BE2C (cell line): ENCODE measurements around the gene INTS3.
A peak's percentile ranks its signal among the peaks of the same experiment; 100 is the strongest.

ENCODE experiments used
- DNase-seq: peaks from one replicate; pipeline ENCODE4 v3.0.0-alpha.2; 2020
- H3K27me3 ChIP-seq: fragments of 250-450 bp; sonication (Bioruptor Pico); 2 replicates; pipeline ENCODE4 v1.5.1; 2020; ENCODE audit warnings: mild to moderate bottlenecking
- H3K36me3 ChIP-seq: fragments of 250-450 bp; sonication (Bioruptor Pico); 2 replicates; pipeline ENCODE4 v1.5.1; 2020; ENCODE audit warnings: mild to moderate bottlenecking
- H3K4me1 ChIP-seq: fragments of 250-450 bp; sonication (Bioruptor Pico); 2 replicates; pipeline ENCODE4 v1.5.1; 2020
- H3K4me3 ChIP-seq: 2 replicates; pipeline ENCODE4 v1.5.1; 2011; ENCODE audit warnings: low read depth, low read length
- H3K9me3 ChIP-seq: fragments of 250-450 bp; sonication (Bioruptor Pico); 2 replicates; pipeline ENCODE4 v1.5.1; 2020
- CTCF ChIP-seq: IDR thresholded peaks from 2 replicates; pipeline ENCODE4 v1.5.1; 2012; ENCODE audit warnings: mild to moderate bottlenecking, low read depth, low read length

The INTS3 gene

GRCh38 chr1:153688736-153689328 is 39.0 kb upstream of the INTS3 start:
- Histone ChIP-seq H3K4me3 (no peak overlapping the region), H3K27me3 (no peaks in the 10 kb centered on the region), H3K9me3 (no peaks in the 10 kb centered on the region), H3K4me1 (0 out of 2 replicates have a peak, but pooled peaks cover 2% of the 10 kb centered on the region), H3K36me3 (no peaks in the 10 kb centered on the region)
- DNase-seq, result no peak
- no peak for TF ChIP-seq CTCF

GRCh38 chr1:153693466-153693865 is 34.4 kb upstream of the INTS3 start:
- no peak for DNase-seq
- no peak overlapping the region for H3K4me3 ChIP-seq
- peaks cover 19% of the 10 kb centered on the region for H3K4me1 ChIP-seq
- no peaks in the 10 kb centered on the region for H3K27me3 ChIP-seq
- TF ChIP-seq CTCF, result no peak
- H3K9me3 ChIP-seq, result no peaks in the 10 kb centered on the region
- no peaks in the 10 kb centered on the region for H3K36me3 ChIP-seq

- DNase-seq, result no peak
- no peaks in the 10 kb centered on the region for H3K36me3 ChIP-seq
- TF ChIP-seq CTCF, result no peak
- no peaks in the 10 kb centered on the region for H3K27me3 ChIP-seq
- H3K4me3 ChIP-seq, result no peak overlapping the region
- no peaks in the 10 kb centered on the region for H3K9me3 ChIP-seq
- H3K4me1 ChIP-seq, result peaks cover 29% of the 10 kb centered on the region
Measured at GRCh38 chr1:153696741-153697140, 31.1 kb upstream of the INTS3 start.

GRCh38 chr1:153697191-153698019 is 30.4 kb upstream of the INTS3 start:
- peak; percentile 76 for DNase-seq
- no peaks in the 10 kb centered on the region for H3K27me3 ChIP-seq
- no peaks in the 10 kb centered on the region for H3K9me3 ChIP-seq
- H3K4me1 ChIP-seq, result peaks cover 29% of the 10 kb centered on the region
- no peak overlapping the region; the same call in 1 of the 2 replicates for H3K4me3 ChIP-seq
- H3K36me3 ChIP-seq, result no peaks in the 10 kb centered on the region
- no peak for TF ChIP-seq CTCF

GRCh38 chr1:153698020-153698922 is 29.6 kb upstream of the INTS3 start:
- Histone ChIP-seq H3K36me3 (no peaks in the 10 kb centered on the region), H3K4me3 (no peak overlapping the region; the same call in 1 of the 2 replicates), H3K9me3 (no peaks in the 10 kb centered on the region), H3K4me1 (peaks cover 29% of the 10 kb centered on the region), H3K27me3 (no peaks in the 10 kb centered on the region)
- peak; percentile 73 for DNase-seq
- no peak for TF ChIP-seq CTCF
